Thymus (tissue), 11 donors: ENCODE measurements around the gene WNT1. TPM values are rescaled to one million over a fixed set of nuclear protein-coding genes. Genes with fewer than 3 reads are reported as not detected.

Experiments used
- DNase-seq, 9 donors: peaks; one replicate each; pipeline ENCODE4 v3.0.0-alpha.2; 2013; ENCODE audit warnings: low spot score in 9 of 9, low read depth in 6 of 9, missing footprints in 1 of 9
- H3K27ac ChIP-seq, 2 donors: one replicate each; pipeline ENCODE4 v1.5.1; 2013; ENCODE audit warnings: control low read depth in 1 of 2, low read depth in 1 of 2, low read length in 1 of 2, mild to moderate bottlenecking in 1 of 2, moderate library complexity in 1 of 2
- H3K27me3 ChIP-seq, 2 donors: one replicate each; pipeline ENCODE4 v1.5.1; 2013; ENCODE audit warnings: low read length in 1 of 2; ENCODE audit not compliant: control insufficient read depth in 2 of 2, insufficient read depth in 1 of 2
- H3K36me3 ChIP-seq, 2 donors: one replicate each; pipeline ENCODE4 v1.5.1; 2013; ENCODE audit warnings: low read length in 1 of 2, mild to moderate bottlenecking in 1 of 2, moderate library complexity in 1 of 2; ENCODE audit not compliant: control insufficient read depth in 2 of 2, insufficient read depth in 2 of 2
- H3K4me1 ChIP-seq, 2 donors: one replicate each; pipeline ENCODE4 v1.5.1; 2013; ENCODE audit warnings: low read length in 2 of 2; ENCODE audit not compliant: control insufficient read depth in 2 of 2, insufficient read depth in 2 of 2
- H3K4me3 ChIP-seq, 2 donors: one replicate each; pipeline ENCODE4 v1.5.1; 2013; ENCODE audit warnings: low read length in 2 of 2, control low read depth in 1 of 2, mild to moderate bottlenecking in 1 of 2
- H3K9me3 ChIP-seq, 2 donors: one replicate each; pipeline ENCODE4 v1.5.1; 2013; ENCODE audit warnings: low read length in 1 of 2, mild to moderate bottlenecking in 1 of 2; ENCODE audit not compliant: control insufficient read depth in 2 of 2, insufficient read depth in 1 of 2
- WGBS: extraction: QIAGEN DNeasy Blood & Tissue Kit; methylation state at CpG from one replicate; pipeline ENCODE4 v1.1.7; 2013; 5-methylcytosine and 5-hydroxymethylcytosine counted together
- polyA plus RNA-seq: library from polyadenylated mRNA; stranded (reverse); fragments of 200-250 nt; gene quantifications from one replicate; pipeline ENCODE4 v1.2.3, GENCODE V29; 2013
- total RNA-seq: library from RNA; stranded (reverse); fragments of 120-200 nt; gene quantifications from one replicate; pipeline ENCODE4 v1.2.4, GENCODE V29; 2013
- donor health status: healthy.

The WNT1 gene
- total and polyA plus RNA-seq, 2 donors, result 0.05 TPM; not detected in 1

DNA sequence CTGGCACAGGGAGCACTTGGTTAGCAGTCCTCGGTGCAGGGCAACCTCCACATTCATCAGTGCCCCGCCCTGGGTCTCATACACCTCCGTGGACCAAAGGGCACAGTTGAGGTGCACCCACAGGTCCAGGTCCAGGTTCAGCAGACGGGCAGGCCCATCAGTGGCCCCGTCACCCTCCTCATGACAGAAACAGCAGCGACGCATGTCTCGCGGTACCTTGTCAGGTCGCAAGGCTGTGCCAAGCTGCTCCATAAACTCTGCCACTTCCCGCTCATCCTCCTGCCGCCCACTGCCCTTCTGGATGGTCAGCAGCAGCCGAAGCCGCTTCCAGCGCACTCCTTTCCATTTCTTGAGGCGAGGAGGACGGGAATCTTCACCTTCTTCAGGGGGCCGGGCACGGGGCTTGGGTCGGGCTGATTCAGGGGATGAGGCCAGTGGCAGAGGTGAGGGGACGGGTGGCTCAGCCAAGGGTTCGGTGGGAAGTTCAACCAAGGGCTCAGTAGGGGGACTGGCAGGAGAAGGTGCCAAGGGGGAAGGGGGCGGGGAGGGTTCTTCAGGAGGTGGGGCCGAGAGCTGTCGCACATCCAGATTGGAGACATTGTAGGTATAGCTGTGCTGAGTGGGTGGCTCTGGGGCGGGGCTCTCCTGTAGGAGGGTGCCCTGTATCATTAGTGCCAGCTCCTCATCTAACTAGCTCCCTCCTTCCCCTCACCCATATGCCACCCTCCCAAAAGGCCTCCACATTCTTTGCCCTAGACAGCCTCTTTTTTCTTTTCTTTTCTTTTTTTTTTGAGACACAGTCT is 48.8 kb downstream of the WNT1 start:
- H3K36me3 ChIP-seq, result peaks cover 86 to 99% of the 10 kb centered on the region in 2 donors
- no peak overlapping the region for H3K27ac ChIP-seq
- WGBS, result 98% methylated on average over 26 of the region's 26 CpGs
- DNase-seq, result no peak
- H3K4me3 ChIP-seq, result no peak overlapping the region
- no peaks in the 10 kb centered on the region for H3K27me3 ChIP-seq
- H3K9me3 ChIP-seq, result no peaks in the 10 kb centered on the region
- H3K4me1 ChIP-seq, result no peaks in the 10 kb centered on the region

DNA sequence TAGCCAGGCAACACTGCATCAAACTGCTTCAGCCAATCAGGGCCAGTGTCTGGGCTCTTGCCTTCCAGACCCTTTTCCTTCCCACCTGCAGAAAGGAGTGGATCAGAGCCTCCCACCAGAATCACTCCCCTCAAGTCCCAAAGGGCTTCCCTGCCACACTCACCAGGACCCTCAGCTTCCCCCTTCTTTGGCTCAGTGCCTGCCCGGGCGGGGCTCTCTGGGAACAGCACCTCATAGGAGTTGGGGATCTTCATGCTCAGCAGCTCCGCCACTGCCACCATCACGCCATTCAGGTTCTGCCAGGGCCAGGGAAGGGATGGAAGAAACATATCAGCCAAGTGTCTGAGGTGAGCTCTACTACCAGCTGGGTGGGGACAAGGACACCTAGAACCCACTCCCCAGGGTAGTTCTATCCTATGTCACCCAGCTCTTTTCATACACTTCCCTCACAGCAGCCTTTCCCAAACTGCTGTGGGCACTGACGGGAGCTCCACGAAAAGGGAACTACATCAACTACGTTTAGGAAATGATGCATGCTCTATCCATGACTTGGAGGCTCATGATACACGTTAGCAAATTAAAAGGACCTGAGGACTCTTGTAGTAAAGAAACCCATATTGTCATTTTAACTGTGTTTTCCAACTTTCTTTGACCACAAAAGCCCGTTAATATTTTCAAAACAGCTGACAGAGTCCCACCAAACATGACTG is 49.9 kb downstream of the WNT1 start:
- DNase-seq, result no peak
- H3K4me1 ChIP-seq, result no peaks in the 10 kb centered on the region
- WGBS, result 97% methylated on average over 9 of the region's 9 CpGs
- H3K36me3 ChIP-seq, result peaks cover 86 to 99% of the 10 kb centered on the region in 2 donors
- H3K4me3 ChIP-seq, result no peak overlapping the region
- no peak overlapping the region for H3K27ac ChIP-seq
- no peaks in the 10 kb centered on the region for H3K27me3 ChIP-seq
- H3K9me3 ChIP-seq, result no peaks in the 10 kb centered on the region

DNA sequence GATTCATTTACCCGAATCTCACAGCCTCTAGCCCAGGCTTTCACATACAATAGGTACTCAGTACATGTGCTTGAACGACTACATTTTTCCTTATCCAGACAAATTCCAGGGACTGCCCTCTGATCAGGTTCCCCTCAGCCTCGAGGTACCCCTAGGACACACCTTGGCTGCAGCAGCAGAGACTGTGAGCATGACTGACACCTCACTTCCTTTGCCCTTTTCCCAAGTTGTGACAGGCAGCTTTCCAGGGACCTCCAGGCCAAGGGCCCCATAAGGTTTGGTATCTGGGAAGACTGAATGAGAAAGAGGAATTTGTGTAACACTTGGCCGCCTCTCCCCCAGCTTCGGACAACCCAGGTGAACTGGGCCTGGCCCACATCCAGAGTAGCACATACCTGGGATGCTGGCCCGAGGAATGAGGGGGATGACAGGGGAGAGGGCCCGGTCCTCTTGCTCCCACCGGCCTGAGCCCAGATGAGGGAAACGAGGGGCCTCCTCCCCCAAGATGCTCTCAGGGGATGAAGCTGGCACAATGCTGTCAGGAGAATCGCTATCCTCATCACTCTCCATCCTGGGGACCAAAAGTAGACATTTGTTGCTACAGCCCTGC is 50.6 kb downstream of the WNT1 start:
- no peak for DNase-seq
- 96% methylated on average over 10 of the region's 10 CpGs for WGBS
- H3K36me3 ChIP-seq, result peaks cover 89 to 99% of the 10 kb centered on the region in 2 donors
- no peaks in the 10 kb centered on the region for H3K27me3 ChIP-seq
- H3K9me3 ChIP-seq, result no peaks in the 10 kb centered on the region
- no peak overlapping the region for H3K27ac ChIP-seq
- H3K4me1 ChIP-seq, result no peaks in the 10 kb centered on the region
- no peak overlapping the region for H3K4me3 ChIP-seq

DNA sequence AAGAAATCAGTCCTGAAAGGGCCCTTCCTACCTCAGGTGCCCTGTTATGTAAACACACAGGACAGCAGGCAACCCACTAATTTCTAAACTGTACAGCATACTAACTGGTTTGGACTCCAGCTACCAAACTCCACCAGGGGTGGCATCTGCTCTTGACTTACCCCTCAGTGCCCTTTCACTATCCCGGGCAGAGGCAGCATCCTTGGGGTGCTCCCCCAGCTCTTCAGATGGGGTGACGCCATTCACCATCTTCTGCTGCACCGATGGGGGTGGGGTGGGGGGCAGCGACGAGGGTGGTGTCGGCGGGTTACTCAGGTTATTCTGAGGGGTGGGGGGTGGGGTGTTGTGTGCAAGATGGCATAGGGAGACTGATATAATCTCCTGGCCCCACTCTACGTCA is 52.0 kb downstream of the WNT1 start:
- no peak for DNase-seq
- Histone ChIP-seq H3K9me3 (no peaks in the 10 kb centered on the region), H3K27ac (no peak overlapping the region), H3K4me3 (no peak overlapping the region), H3K27me3 (no peaks in the 10 kb centered on the region), H3K36me3 (peaks cover 90 to 99% of the 10 kb centered on the region in 2 donors), H3K4me1 (no peaks in the 10 kb centered on the region)
- WGBS, result 98% methylated on average over 8 of the region's 8 CpGs

DNA sequence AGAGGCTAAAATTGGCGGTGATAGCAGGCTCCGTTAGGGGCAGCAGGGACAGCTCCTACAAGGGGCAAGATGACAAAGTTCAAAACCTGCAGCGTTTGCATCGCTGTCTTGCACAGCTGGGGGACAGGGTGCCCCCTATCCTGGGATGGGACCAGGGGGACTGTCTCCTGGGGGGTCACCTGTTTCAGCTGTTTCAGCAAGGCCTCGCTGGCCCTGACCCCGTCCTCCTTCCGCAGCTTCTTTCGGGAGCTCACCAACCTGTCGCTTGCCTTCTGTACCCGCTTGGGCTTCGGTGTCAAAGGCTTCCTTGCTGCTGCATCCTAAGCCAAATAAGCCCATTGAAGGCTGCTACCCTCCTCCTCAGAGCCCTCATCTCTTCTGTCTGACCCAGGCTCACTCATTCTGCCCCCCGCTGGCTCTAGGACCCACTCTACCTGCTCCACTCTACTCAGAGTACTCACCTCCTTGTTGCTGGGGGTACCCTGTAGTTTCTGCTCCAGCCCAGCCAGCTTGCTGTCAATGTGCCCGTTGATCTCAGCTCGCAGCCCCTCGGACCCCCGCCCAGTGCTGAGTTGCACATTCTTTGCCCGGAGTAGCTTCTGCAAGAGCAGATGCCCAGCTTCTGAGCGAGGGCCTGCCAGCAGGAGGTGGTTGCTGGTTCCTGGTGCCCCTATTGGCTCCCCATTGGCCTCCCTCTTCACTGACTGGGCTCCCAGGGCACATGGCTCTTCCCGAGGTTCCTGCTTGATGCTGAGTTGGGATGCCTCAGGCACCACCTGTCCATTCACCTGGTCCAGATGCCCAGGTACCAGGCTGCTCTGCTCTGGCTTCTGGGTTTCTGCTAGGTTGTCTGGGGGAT is 52.8 kb downstream of the WNT1 start:
- Histone ChIP-seq H3K4me3 (no peak overlapping the region), H3K27ac (no peak overlapping the region), H3K4me1 (no peaks in the 10 kb centered on the region), H3K27me3 (no peaks in the 10 kb centered on the region), H3K36me3 (peaks cover 89 to 97% of the 10 kb centered on the region in 2 donors), H3K9me3 (no peaks in the 10 kb centered on the region)
- no peak for DNase-seq
- WGBS, result over 99% methylated on average over 19 of the region's 19 CpGs

DNA sequence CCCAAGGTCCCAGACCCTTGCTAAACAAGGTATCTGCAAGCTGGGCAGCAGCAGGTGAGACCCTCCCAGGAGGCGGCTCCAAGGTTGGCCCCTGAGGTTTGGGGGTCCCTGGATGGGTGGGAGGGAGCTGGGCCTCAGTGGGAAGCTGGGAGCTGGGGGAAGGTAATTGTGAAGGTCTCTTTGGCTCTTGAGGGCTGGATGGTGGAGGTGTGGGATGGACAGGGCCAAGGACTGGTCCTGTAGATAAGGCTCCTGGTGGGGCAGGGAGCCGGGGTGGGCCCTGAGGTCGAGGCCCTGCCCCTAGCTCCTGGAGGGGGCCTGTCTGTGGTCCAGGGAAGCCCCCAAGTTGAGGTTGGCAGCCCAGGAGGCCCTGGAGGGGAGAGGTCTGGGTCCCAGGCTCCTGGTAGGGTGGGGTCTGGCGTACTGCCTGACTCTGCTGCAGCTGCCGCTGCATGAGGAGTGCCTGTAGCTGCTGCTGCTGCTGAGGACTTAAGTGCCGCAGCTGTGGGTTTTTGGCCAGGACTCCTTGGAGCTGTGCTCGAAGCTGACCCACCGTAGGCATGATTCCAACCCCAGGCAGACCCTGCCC is 53.5 kb downstream of the WNT1 start:
- WGBS, result 98% methylated on average over 8 of the region's 8 CpGs
- H3K9me3 ChIP-seq, result no peaks in the 10 kb centered on the region
- H3K4me1 ChIP-seq, result no peaks in the 10 kb centered on the region
- H3K4me3 ChIP-seq, result no peak overlapping the region
- H3K27ac ChIP-seq, result no peak overlapping the region
- no peak for DNase-seq
- H3K36me3 ChIP-seq, result peaks cover 84 to 96% of the 10 kb centered on the region in 2 donors
- no peaks in the 10 kb centered on the region for H3K27me3 ChIP-seq

Other genes with a start within 250 kb of the WNT1 start
- gene ADCY6, start 189.2 kb upstream of the WNT1 start, total RNA-seq, result 2.6 TPM
- gene ADCY6, start 189.2 kb upstream of the WNT1 start, polyA plus RNA-seq, result 6.1 TPM
- 8.3 TPM for gene CACNB3, start 159.8 kb upstream of the WNT1 start, total RNA-seq
- gene CACNB3, start 159.8 kb upstream of the WNT1 start, polyA plus RNA-seq, result 10.4 TPM
- gene DDX23, start 126.2 kb upstream of the WNT1 start, total RNA-seq, result 96.6 TPM
- 61.3 TPM for gene DDX23, start 126.2 kb upstream of the WNT1 start, polyA plus RNA-seq
- 1.1 TPM for gene RND1, start 112.5 kb upstream of the WNT1 start, total RNA-seq
- 1.8 TPM for gene RND1, start 112.5 kb upstream of the WNT1 start, polyA plus RNA-seq
- 8.3 TPM for gene FKBP11, start 52.8 kb upstream of the WNT1 start, total RNA-seq
- 36.7 TPM for gene FKBP11, start 52.8 kb upstream of the WNT1 start, polyA plus RNA-seq
- 48.1 TPM for gene ARF3, start 20.8 kb upstream of the WNT1 start, total RNA-seq
- gene ARF3, start 20.8 kb upstream of the WNT1 start, polyA plus RNA-seq, result 70.6 TPM
- 3.4 TPM for gene WNT10B, start 6.6 kb upstream of the WNT1 start, total RNA-seq
- gene WNT10B, start 6.6 kb upstream of the WNT1 start, polyA plus RNA-seq, result 14.1 TPM
- 0.09 TPM for gene DDN, start 21.1 kb downstream of the WNT1 start, total RNA-seq
- gene DDN, start 21.1 kb downstream of the WNT1 start, polyA plus RNA-seq, result 0.18 TPM
- 65.3 TPM for gene PRKAG1, start 40.5 kb downstream of the WNT1 start, total RNA-seq
- 58.5 TPM for gene PRKAG1, start 40.5 kb downstream of the WNT1 start, polyA plus RNA-seq
- 13.3 TPM for gene KMT2D, start 82.5 kb downstream of the WNT1 start, total RNA-seq
- 37.4 TPM for gene KMT2D, start 82.5 kb downstream of the WNT1 start, polyA plus RNA-seq
- gene RHEBL1, start 91.7 kb downstream of the WNT1 start, total RNA-seq, result 3.2 TPM
- gene RHEBL1, start 91.7 kb downstream of the WNT1 start, polyA plus RNA-seq, result 1.6 TPM
- 0.09 TPM for gene DHH, start 116.5 kb downstream of the WNT1 start, total RNA-seq
- 0.21 TPM for gene DHH, start 116.5 kb downstream of the WNT1 start, polyA plus RNA-seq
- gene LMBR1L, start 132.5 kb downstream of the WNT1 start, total RNA-seq, result 35.1 TPM
- 112 TPM for gene LMBR1L, start 132.5 kb downstream of the WNT1 start, polyA plus RNA-seq
- gene TUBA1B, start 153.1 kb downstream of the WNT1 start, total RNA-seq, result 2,059 TPM
- 285 TPM for gene TUBA1B, start 153.1 kb downstream of the WNT1 start, polyA plus RNA-seq
- 276 TPM for gene TUBA1A, start 210.8 kb downstream of the WNT1 start, total RNA-seq
- 111 TPM for gene TUBA1A, start 210.8 kb downstream of the WNT1 start, polyA plus RNA-seq